Keratinocyte (primary cell): Measurements from ENCODE around the gene CEP85. TPM values are rescaled to one million over a fixed set of nuclear protein-coding genes. Genes with fewer than 3 reads are reported as not detected.

Experiments
- DNase-seq: peaks from one replicate; pipeline ENCODE4 v3.0.0-alpha.2; 2011; ENCODE audit warnings: low read depth, missing footprints, low spot score
- FAIRE-seq: peaks from 2 replicates; lab custom pipeline; 2011; peaks lifted over from hg19 to GRCh38; lab: Jason Lieb, UNC
- H2AFZ ChIP-seq: 2 replicates; pipeline ENCODE4 v1.6.0; 2012; ENCODE audit warnings: low read length, control low read depth, inconsistent platforms; ENCODE audit not compliant: control insufficient read depth
- H3K27ac ChIP-seq: 2 replicates; pipeline ENCODE4 v1.5.1; 2011; ENCODE audit warnings: low read length; ENCODE audit not compliant: control insufficient read depth, insufficient read depth
- H3K27me3 ChIP-seq: 3 replicates; pipeline ENCODE4 v1.6.0; 2011; ENCODE audit warnings: low read length; ENCODE audit not compliant: control insufficient read depth, insufficient read depth; ENCODE audit errors: extremely low read depth
- H3K36me3 ChIP-seq, 2 experiments: 2 replicates in 1 of 2; 3 replicates in 1 of 2; pipeline ENCODE4 v1.5.1; 2011; ENCODE audit warnings: low read length in 2 of 2, mild to moderate bottlenecking in 1 of 2; ENCODE audit not compliant: control insufficient read depth in 2 of 2, insufficient read depth in 2 of 2; ENCODE audit errors: extremely low read depth in 1 of 2
- H3K4me1 ChIP-seq: 3 replicates; pipeline ENCODE4 v1.5.1; 2011; ENCODE audit warnings: low read length; ENCODE audit not compliant: control insufficient read depth, insufficient read depth; ENCODE audit errors: extremely low read depth
- H3K4me2 ChIP-seq: 3 replicates; pipeline ENCODE4 v1.6.0; 2011; ENCODE audit warnings: low read depth, low read length; ENCODE audit not compliant: control insufficient read depth, insufficient read depth; ENCODE audit errors: extremely low read depth
- H3K4me3 ChIP-seq, 3 experiments: fragments of 200-600 bp in 1 of 3; sonication (generic) in 1 of 3; 2 replicates in 2 of 3; 3 replicates in 1 of 3; pipeline ENCODE4 v1.5.1; 2011 to 2016; ENCODE audit warnings: low read length in 3 of 3, mild to moderate bottlenecking in 3 of 3, control low read depth in 2 of 3, inconsistent platforms in 1 of 3, low read depth in 1 of 3, mixed read lengths in 1 of 3, mixed run types in 1 of 3, moderate library complexity in 1 of 3; ENCODE audit not compliant: control insufficient read depth in 2 of 3, insufficient read depth in 2 of 3; ENCODE audit errors: extremely low read depth in 1 of 3
- H3K79me2 ChIP-seq: 2 replicates; pipeline ENCODE4 v1.6.0; 2012; ENCODE audit warnings: low read length; ENCODE audit not compliant: control insufficient read depth, insufficient read depth
- H3K9ac ChIP-seq: 3 replicates; pipeline ENCODE4 v1.6.0; 2011; ENCODE audit warnings: low read length; ENCODE audit not compliant: control insufficient read depth, insufficient read depth; ENCODE audit errors: extremely low read depth
- H3K9me1 ChIP-seq: 3 replicates; pipeline ENCODE4 v1.6.0; 2011; ENCODE audit warnings: low read length; ENCODE audit not compliant: control insufficient read depth, insufficient read depth; ENCODE audit errors: extremely low read depth
- H3K9me3 ChIP-seq: 2 replicates; pipeline ENCODE4 v1.5.1; 2012; ENCODE audit warnings: low read depth, low read length; ENCODE audit not compliant: control insufficient read depth
- H4K20me1 ChIP-seq: 3 replicates; pipeline ENCODE4 v1.6.0; 2011; ENCODE audit warnings: low read length; ENCODE audit not compliant: control insufficient read depth, insufficient read depth; ENCODE audit errors: extremely low read depth
- EZH2 ChIP-seq: IDR thresholded peaks from one replicate; pipeline ENCODE4 v1.6.1; 2012; ENCODE audit warnings: inconsistent platforms, mild to moderate bottlenecking, low read length, moderate library complexity
- dilution Hi-C: fragments of 300-500 bp; cut with MboI; formaldehyde crosslinking; loops from one replicate; pipeline ENCODE4 v1.7.0; 2020; ENCODE audit warnings: low sequenced_read_pairs; ENCODE audit not compliant: extremely low pct_ligation_motif_present
- polyA plus RNA-seq, 5 experiments: library from polyadenylated mRNA; depleted of rRNA in 3 of 5; stranded (reverse) in 3 of 5; stranded (forward) in 1 of 5; unstranded in 1 of 5; fragments of >200 nt; gene quantifications; 1 replicate in 1 of 5; 2 replicates in 3 of 5; 3 replicates in 1 of 5; pipeline versions ENCODE4 v1.2.1 to v1.2.3, GENCODE V29; 2011 to 2012; ENCODE audit warnings: missing spikeins in 2 of 5, low read depth in 1 of 5, low replicate concordance in 1 of 5
- TF ChIP-seq, protein P1 (sequence below), 3 experiments: IDR thresholded peaks in 1 of 3; conservative IDR thresholded peaks in 1 of 3; optimal IDR thresholded peaks in 1 of 3; 2 replicates in 2 of 3; 3 replicates in 1 of 3; pipeline versions ENCODE3 to v1.5.1; 2011; ENCODE audit warnings: low read length in 3 of 3, mild to moderate bottlenecking in 3 of 3, moderate library complexity in 2 of 3, control low read depth in 1 of 3, inconsistent platforms in 1 of 3; ENCODE audit not compliant: insufficient read depth in 2 of 3; ENCODE audit errors: extremely low read depth in 1 of 3

Gene CEP85
- polyA plus RNA-seq, 1 donor (not counting 4 experiments of a cell fraction or from before 2014, with no cell fraction given), result 17.0 TPM

DNA sequence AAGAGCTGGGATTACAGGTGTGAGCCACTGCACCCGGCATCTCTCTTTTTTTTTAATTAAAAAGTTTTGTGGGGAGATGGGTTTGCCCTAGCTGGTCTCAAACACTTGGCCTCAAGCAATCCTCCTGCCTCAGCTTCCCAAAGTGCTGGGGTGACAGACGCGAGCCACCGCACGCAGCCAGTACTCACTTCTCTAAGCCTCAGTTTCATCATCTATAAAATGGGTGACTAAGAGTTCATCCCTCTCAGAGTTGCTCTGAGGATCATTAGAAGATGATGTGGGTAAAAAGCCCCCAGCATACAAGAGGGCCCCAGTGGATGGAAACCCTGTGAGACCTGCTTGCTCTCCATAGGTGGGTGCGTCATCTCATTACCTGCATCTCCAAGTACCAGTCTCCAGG is 46.1 kb upstream of the CEP85 start:
- Histone ChIP-seq H4K20me1 (no peaks in the 10 kb centered on the region), H3K9me1 (no peaks in the 10 kb centered on the region), H3K79me2 (no peaks in the 10 kb centered on the region), H3K27ac (no peak overlapping the region), H3K4me2 (no peak overlapping the region), H3K4me1 (no peaks in the 10 kb centered on the region), H3K9ac (no peak overlapping the region), H3K27me3 (no peaks in the 10 kb centered on the region), H3K36me3 (peaks cover 30 to 38% of the 10 kb centered on the region in 2 experiments), H3K4me3 (no peak overlapping the region), H3K9me3 (no peaks in the 10 kb centered on the region), H2AFZ (no peak overlapping the region)
- DNase-seq, result no peak
- dilution Hi-C loops, result no loop called here
- no peak for FAIRE-seq
- TF ChIP-seq EZH2, result no peak
- TF ChIP-seq, protein P1, sequence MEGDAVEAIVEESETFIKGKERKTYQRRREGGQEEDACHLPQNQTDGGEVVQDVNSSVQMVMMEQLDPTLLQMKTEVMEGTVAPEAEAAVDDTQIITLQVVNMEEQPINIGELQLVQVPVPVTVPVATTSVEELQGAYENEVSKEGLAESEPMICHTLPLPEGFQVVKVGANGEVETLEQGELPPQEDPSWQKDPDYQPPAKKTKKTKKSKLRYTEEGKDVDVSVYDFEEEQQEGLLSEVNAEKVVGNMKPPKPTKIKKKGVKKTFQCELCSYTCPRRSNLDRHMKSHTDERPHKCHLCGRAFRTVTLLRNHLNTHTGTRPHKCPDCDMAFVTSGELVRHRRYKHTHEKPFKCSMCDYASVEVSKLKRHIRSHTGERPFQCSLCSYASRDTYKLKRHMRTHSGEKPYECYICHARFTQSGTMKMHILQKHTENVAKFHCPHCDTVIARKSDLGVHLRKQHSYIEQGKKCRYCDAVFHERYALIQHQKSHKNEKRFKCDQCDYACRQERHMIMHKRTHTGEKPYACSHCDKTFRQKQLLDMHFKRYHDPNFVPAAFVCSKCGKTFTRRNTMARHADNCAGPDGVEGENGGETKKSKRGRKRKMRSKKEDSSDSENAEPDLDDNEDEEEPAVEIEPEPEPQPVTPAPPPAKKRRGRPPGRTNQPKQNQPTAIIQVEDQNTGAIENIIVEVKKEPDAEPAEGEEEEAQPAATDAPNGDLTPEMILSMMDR (optimal IDR thresholded peaks at IDR 0.05 in 1 of 3, IDR thresholded peaks at IDR 0.05 in 1 of 3, conservative IDR thresholded peaks at IDR 0.05 in 1 of 3; ENCODE audit: extremely low read depth in 1 of 3, insufficient read depth in 2 of 3, low read length in 3 of 3), result no peak

DNA sequence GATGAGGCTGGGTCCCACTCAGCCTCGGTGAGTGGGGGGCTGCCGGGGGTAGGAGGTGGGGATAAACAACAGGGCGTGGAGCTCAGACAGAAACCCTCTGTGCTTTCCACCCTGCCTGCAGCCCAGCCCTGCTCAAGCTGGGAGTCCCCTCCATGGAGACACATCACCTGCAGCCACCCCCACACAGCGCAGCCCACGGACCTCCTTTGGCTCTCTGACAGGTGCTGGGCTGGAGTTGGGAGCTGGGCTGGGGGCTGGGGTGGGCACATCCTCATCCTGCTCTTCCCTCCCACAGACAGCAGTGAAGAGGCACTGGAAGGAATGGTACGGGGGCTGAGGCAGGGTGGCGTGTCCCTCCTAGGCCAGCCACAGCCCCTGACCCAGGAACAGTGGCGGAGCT is 45.5 kb upstream of the CEP85 start:
- Histone ChIP-seq H3K27me3 (no peaks in the 10 kb centered on the region), H3K4me2 (no peak overlapping the region), H3K9ac (no peak overlapping the region), H3K4me1 (no peaks in the 10 kb centered on the region), H4K20me1 (no peaks in the 10 kb centered on the region), H3K4me3 (no peak overlapping the region), H3K27ac (no peak overlapping the region), H3K79me2 (no peaks in the 10 kb centered on the region), H3K9me1 (no peaks in the 10 kb centered on the region), H3K36me3 (peaks cover 24 to 33% of the 10 kb centered on the region in 2 experiments), H3K9me3 (no peaks in the 10 kb centered on the region), H2AFZ (no peak overlapping the region)
- DNase-seq (no peak), FAIRE-seq (no peak)
- dilution Hi-C loops, result no loop called here
- TF ChIP-seq, protein P1 (optimal IDR thresholded peaks at IDR 0.05 in 1 of 3, IDR thresholded peaks at IDR 0.05 in 1 of 3, conservative IDR thresholded peaks at IDR 0.05 in 1 of 3; ENCODE audit: extremely low read depth in 1 of 3, insufficient read depth in 2 of 3, low read length in 3 of 3), result no peak
- TF ChIP-seq EZH2, result no peak
